Fibroblast of villous mesenchyme (primary cell): ENCODE measurements around the gene MBNL3. TPM values are rescaled to one million over a fixed set of nuclear protein-coding genes. Genes with fewer than 3 reads are reported as not detected.

ENCODE experiments used
- DNase-seq: peaks from one replicate; pipeline ENCODE4 v3.0.0-alpha.2; 2010; ENCODE audit warnings: low read depth
- H3K4me3 ChIP-seq: 2 replicates; pipeline ENCODE4 v1.5.1; 2011; ENCODE audit warnings: low read depth, mild to moderate bottlenecking, low read length
- total RNA-seq: library from RNA; depleted of rRNA; stranded (reverse); fragments of >200 nt; gene quantifications from 2 replicates; pipeline ENCODE4 v1.2.3, GENCODE V29; 2012
- TF ChIP-seq, protein P1 (sequence below): IDR thresholded peaks from 2 replicates; pipeline ENCODE4 v1.5.1; 2012; ENCODE audit warnings: low read depth, mild to moderate bottlenecking, low read length; ENCODE audit not compliant: insufficient read depth

Gene MBNL3
- total RNA-seq, 1 donor: 4.3 TPM

- no peak for DNase-seq
- TF ChIP-seq, protein P1, sequence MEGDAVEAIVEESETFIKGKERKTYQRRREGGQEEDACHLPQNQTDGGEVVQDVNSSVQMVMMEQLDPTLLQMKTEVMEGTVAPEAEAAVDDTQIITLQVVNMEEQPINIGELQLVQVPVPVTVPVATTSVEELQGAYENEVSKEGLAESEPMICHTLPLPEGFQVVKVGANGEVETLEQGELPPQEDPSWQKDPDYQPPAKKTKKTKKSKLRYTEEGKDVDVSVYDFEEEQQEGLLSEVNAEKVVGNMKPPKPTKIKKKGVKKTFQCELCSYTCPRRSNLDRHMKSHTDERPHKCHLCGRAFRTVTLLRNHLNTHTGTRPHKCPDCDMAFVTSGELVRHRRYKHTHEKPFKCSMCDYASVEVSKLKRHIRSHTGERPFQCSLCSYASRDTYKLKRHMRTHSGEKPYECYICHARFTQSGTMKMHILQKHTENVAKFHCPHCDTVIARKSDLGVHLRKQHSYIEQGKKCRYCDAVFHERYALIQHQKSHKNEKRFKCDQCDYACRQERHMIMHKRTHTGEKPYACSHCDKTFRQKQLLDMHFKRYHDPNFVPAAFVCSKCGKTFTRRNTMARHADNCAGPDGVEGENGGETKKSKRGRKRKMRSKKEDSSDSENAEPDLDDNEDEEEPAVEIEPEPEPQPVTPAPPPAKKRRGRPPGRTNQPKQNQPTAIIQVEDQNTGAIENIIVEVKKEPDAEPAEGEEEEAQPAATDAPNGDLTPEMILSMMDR: no peak
- no peak overlapping the region for H3K4me3 ChIP-seq
Measured at GRCh38 chrX:132518401-132518800, 29.6 kb upstream of the MBNL3 start.

GRCh38 chrX:132508834-132509233, 20.0 kb upstream of the MBNL3 start:
- H3K4me3 ChIP-seq: no peak overlapping the region
- no peak for DNase-seq
- TF ChIP-seq, protein P1: no peak

DNA sequence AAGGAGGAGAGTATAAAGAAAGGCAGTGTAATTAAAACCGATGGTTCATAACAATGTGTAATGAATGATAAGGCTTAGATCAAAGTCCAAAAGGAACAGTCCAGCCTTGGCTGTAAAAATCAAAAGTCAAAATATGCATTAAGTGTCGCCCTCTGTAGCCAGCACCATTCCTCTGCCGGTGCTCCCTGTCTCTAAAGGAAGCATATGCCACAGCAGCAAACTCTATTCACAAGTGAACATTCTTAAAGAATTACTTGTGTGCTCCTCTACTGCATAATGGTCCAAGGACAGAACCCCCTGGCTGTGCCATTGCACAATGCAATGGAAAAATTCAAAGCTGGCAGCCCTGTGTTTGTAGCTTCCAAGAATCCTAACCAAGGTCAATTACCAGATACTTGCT, 16.3 kb upstream of the MBNL3 start:
- DNase-seq: peak; percentile 67
- H3K4me3 ChIP-seq: no peak overlapping the region
- TF ChIP-seq, protein P1: no peak

DNA sequence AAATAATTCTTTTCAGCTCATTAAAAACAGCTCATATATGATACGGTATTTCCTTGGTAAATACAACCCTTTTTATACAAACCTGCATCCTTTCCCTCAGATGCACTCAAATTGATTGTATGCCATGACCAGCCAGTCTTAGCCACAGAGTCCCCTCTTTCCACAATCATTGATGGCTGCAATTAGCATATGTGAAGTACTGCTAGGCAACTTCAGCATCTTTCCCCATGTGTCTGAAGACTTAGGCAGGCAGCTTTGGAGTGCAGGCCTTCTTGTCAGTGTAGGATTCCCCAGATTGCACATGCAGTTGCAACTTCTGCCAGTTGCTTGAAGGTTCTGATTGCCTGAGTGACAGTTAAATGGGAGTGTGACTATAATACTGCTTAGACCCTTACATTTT, 15.6 kb upstream of the MBNL3 start:
- TF ChIP-seq, protein P1: no peak
- DNase-seq: no peak
- no peak overlapping the region for H3K4me3 ChIP-seq

DNA sequence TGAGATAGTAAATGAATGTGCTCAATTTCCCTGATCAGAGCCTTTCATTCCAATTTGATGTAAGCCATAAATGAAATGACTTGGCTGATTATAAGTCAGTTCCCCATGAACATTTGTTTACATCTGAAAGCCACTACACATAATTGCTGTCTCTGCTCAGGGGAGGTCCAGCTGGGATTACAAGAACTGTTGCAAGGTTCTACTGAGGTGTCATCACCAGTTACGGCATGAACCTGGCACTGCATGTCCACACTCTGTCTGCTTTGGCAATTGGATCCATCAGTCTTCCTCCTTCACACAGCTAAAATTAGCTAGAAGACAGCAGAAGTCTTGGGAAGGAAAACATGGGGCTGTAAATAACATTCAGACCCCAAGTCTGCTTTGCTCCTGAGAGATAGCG, 12.8 kb upstream of the MBNL3 start:
- TF ChIP-seq, protein P1: no peak
- DNase-seq: peak; percentile 34
- no peak overlapping the region for H3K4me3 ChIP-seq

DNA sequence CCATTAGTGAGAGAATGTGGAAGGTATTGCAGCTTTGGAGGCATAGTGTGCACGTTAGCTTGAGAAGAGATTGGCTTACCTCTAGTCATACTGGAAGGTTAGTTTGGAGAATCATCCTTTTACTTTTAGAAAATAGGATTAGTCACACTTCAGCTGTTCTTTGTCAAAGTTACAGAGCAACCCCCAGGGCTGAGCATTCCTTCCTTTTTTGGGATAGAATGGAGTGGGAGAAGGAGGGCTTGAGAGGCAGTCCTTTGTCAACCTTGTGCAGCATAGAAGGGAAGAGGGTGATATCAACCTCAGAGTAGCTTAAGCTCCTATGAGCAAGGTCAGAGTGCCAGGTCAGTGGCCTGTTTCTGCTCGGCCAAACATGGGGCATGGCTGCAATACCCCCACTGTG, 8.6 kb upstream of the MBNL3 start:
- TF ChIP-seq, protein P1: no peak
- H3K4me3 ChIP-seq: no peak overlapping the region
- no peak for DNase-seq

DNA sequence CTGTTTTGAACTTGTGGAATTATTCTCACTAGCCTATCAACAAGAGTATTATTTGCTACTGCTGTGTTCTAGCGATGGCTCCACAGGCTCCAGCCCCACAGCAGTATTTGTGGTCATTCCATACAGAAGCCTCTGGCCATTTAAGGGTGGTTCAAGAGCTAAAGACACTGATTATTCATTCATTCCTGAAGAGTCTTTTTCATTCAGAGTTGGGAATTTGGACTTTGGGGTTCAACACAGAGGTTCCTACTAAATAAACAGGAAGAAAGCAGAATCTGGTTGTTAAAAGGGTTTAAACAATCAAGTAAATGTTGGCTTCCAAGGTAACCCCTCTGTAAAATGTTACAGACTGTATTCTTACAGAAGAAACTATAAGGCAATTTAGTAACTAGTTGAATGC, 4.3 kb upstream of the MBNL3 start:
- DNase-seq: no peak
- TF ChIP-seq, protein P1: no peak
- H3K4me3 ChIP-seq: no peak overlapping the region
